ENCODE measurements around the gene PCDH12.

The PCDH12 gene

GRCh38 chr5:141909212-141909611, 48.8 kb downstream of the PCDH12 start:
- no peak for DNase-seq (ENCODE audit: low read depth, low spot score)

- DNase-seq (ENCODE audit: low read depth, low spot score), result no peak
Measured at GRCh38 chr5:141908796-141909195, 49.2 kb downstream of the PCDH12 start.

- DNase-seq (ENCODE audit: low read depth, low spot score), result no peak
Measured at GRCh38 chr5:141906972-141907371, 51.0 kb downstream of the PCDH12 start.

GRCh38 chr5:141906517-141906916, 51.5 kb downstream of the PCDH12 start:
- no peak for DNase-seq (ENCODE audit: low read depth, low spot score)

- no peak for DNase-seq (ENCODE audit: low read depth, low spot score)
Measured at GRCh38 chr5:141904551-141904950, 53.5 kb downstream of the PCDH12 start.

- no peak for DNase-seq (ENCODE audit: low read depth, low spot score)
Measured at GRCh38 chr5:141903261-141903660, 54.7 kb downstream of the PCDH12 start.

GRCh38 chr5:141902015-141902814, 55.8 kb downstream of the PCDH12 start:
- DNase-seq (ENCODE audit: low read depth, low spot score), result no peak

GRCh38 chr5:141898448-141899049, 59.5 kb downstream of the PCDH12 start:
- no peak for DNase-seq (ENCODE audit: low read depth, low spot score)

- DNase-seq (ENCODE audit: low read depth, low spot score), result no peak
Measured at GRCh38 chr5:141897425-141897824, 60.6 kb downstream of the PCDH12 start.

Data from activated naive CD8-positive, alpha-beta T cell treated with anti-CD3 and anti-CD28 coated beads, Interleukin-2, amount 50 U/mL, for 16 hours (primary cell).